ENCODE results near the gene PHACTR1.

DNA sequence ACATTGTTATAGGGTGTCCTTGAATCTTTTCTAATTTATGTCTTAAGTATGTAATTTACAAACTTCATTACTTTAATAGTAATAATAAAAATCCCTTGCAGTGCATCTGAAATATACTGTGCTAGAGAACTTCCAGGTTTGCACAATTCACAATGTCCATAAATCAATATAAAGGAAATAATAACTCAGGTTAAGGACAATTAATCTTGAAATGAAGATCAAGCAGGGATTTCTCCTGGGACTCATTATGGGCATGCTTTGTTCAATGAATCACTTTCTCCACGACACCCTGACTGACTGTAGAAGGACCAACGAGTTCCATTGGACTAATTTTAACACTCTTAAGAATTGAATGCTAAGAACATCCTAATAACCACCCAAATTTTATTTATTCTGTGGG is 110.0 kb downstream of the PHACTR1 start:
- TF ChIP-seq POLR2AphosphoS5 (IDR thresholded peaks at IDR 0.05; ENCODE audit: borderline replicate concordance, low read depth, low read length), result no peak
- no peak for TF ChIP-seq FOXP2 (optimal IDR thresholded peaks at IDR 0.05; ENCODE audit: control extremely low read depth, extremely low read length, insufficient read depth)

All from SK-N-MC (cell line).